HG03432 (cell line): Measurements from ENCODE around the gene B3GALT2.
"Not testable (repeated sequence)": the region's sequence is repeated elsewhere in the genome, so short reads cannot be mapped to it uniquely, and the experiment has no call there.

Experiments
- ATAC-seq: cut with Tn5 transposase; IDR thresholded peaks from one replicate; pipeline ENCODE4 v1.9.1; 2021; ENCODE audit warnings: mild to moderate bottlenecking, moderate library complexity; ENCODE audit not compliant: unreplicated experiment

Gene B3GALT2, protein sequence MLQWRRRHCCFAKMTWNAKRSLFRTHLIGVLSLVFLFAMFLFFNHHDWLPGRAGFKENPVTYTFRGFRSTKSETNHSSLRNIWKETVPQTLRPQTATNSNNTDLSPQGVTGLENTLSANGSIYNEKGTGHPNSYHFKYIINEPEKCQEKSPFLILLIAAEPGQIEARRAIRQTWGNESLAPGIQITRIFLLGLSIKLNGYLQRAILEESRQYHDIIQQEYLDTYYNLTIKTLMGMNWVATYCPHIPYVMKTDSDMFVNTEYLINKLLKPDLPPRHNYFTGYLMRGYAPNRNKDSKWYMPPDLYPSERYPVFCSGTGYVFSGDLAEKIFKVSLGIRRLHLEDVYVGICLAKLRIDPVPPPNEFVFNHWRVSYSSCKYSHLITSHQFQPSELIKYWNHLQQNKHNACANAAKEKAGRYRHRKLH

GRCh38 chr1:193185901-193186731, at the start of gene B3GALT2:
TSS of gene B3GALT2 (minus strand) at chr1:193186613. CDS start at chr1:193181562, 5,051 bp downstream.
- ATAC-seq, result peak; percentile 46

DNA sequence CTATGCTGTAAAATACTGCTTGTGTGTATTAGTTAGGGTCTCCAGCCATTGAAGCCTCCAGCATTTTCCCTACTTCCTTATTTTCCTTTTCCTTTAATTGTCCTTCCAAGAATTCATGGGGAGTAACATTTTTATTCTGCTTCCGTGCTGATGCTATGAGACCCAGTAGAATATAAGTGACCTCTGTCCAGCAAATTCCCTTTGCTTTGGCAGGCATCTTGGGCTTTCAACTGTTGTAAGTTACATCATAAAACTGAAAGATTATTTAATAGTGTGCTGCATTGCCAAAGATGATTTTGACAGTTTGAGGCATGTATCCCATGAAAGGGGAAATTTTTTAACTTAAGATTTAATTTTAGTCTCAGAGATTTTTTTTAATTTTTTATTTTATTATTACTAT, 48.1 kb upstream of the B3GALT2 start:
- ATAC-seq, result no peak

DNA sequence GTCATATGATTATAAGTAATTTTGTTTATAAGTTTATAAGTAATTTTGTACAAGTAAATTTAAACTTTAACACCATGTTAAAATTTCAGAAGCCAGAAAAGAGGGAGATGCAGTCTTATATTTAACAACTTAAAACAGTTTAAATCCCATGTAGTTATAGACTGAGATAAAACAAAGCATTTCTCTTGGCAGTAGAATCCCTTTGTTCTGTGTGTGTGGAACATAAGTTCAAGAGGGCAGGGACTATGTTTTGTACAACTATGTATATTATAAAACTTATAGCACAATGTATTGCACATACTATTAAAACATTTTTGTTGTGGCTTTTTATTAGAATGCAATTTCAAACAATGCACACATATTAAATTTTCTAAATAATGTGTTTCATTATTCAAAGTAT, 44.7 kb upstream of the B3GALT2 start:
- not testable (repeated sequence) for ATAC-seq

DNA sequence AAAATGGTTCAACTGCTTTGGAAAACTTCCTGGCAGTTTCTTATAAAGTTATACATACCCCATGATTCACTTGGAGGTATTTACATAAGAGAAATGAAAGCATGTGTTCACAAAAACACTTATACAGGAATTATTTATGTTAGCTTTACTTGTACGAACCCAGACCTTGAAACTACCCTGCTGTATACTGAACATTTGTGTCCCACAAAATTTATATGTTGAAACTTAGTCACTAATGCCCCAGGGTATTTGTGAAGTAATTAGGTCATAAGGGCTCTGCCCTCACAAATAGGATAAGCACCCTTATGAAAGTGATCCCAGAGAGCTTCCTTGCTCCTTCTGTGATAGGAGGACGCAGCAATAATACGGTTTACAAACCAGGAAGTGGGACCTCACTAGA, 42.7 kb upstream of the B3GALT2 start:
- no peak for ATAC-seq

DNA sequence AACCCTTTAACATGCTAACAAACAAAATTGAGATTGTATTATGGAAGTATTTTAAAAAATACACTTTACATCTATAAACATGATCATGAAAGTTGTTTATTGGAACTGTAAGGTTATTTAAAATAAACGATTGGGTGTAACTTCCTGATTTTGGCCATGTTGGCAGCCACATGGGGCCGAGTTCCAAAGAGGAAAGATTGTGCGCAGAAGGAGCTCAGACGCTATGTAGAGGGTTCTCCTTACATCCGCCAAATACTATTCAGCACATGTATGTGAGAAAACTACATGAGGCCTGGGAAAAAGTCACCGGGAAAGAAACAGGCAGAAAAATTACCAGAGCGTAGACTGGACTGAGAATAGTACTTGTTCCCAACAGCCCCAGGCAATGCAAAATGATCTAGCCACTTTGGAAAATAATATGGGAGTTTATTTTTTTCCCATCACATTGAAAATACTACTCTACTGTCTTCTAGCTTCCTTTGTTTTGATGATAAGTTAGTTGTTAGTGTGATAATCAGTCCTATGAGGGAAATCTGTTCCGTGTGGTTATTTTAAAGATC, 35.7 kb upstream of the B3GALT2 start:
- ATAC-seq, result no peak

DNA sequence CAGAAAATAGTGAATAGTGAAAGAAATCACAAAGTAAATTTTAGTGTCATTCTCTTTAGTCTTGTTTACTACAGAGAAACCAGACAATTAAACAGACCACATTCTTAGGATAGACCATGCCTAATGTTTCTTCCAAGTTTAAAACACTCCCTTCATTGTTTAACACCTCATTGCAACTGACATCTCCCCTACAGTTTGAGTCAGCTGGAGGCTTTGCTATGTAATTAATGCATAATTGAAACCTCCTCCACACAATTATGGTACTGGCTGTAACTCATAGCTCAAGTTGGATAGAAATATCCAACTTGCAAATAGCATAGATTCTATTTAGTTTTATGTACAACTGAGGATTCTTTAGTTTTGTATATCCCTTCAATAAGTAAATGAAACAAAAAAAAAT, 35.2 kb upstream of the B3GALT2 start:
- no peak for ATAC-seq

- no peak for ATAC-seq
Measured at GRCh38 chr1:193219391-193219790, 33.0 kb upstream of the B3GALT2 start.

DNA sequence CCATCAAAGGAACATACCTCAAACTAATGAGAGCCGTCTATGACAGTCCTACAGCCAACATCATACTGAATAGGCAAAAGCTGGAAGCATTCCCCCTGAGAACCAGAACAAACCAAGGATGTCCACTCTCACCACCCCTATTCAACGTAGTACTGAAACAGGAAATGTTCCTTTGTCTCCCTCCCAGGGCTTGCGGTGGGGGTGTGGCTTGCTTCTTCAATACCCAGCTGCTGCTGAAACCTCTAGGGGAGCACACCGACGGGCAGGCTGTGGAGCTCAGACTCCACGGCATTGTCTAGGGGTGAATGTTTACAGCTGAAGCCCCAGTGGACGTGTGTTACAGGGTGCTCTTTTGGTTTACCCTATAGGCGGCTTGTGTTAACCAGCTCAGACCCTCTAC, 30.5 kb upstream of the B3GALT2 start:
- peak; percentile 36 for ATAC-seq

GRCh38 chr1:193213998-193214397, 27.6 kb upstream of the B3GALT2 start:
- no peak for ATAC-seq

GRCh38 chr1:193212637-193213036, 26.2 kb upstream of the B3GALT2 start:
- no peak for ATAC-seq

- peak; percentile 88 for ATAC-seq
Measured at GRCh38 chr1:193211539-193211938, 25.1 kb upstream of the B3GALT2 start.

DNA sequence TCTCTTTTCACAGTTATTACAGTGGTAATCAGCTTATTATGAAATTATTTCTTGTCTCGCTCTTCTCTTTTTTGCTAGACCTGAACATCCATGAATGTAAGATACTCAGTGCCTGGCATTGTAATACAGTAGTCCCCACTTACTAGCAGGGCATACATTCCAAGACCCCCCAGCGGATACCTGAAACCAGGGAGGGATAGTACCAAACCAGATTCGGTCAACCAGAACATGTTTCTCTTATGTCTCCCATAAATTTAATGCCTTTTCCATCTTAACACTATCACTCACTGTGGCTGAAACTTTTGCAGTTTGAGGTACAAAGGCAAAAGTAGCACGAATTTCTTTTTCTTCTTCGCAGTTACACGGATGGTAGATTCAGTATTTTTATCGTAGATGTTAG, 24.6 kb upstream of the B3GALT2 start:
- ATAC-seq, result peak; percentile 5

DNA sequence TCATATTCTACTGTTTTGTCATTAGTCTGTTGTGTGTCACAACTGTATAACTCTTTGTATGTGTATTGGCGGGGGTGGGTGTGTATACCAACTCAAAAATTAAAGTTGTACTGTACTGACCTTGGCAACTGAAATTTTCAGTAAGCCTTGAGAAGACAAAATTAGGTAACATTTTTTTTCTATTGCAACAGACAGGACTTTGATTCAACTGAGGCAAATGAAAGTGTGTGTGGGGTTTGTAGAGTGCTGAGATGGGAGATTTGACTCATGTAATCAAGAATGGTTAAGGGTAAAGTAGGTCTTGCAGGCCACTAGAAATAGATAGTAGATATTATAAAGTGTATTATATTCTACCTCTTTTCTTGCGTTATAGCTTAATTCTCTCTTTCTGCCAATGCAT, 14.6 kb upstream of the B3GALT2 start:
- no peak for ATAC-seq

GRCh38 chr1:193199940-193200339, 13.5 kb upstream of the B3GALT2 start:
- no peak for ATAC-seq

- ATAC-seq, result no peak
Measured at GRCh38 chr1:193192586-193192985, 6.2 kb upstream of the B3GALT2 start.

GRCh38 chr1:193190096-193190744, 3.8 kb upstream of the B3GALT2 start:
- ATAC-seq, result no peak

- ATAC-seq, result no peak
Measured at GRCh38 chr1:193189442-193190095, 3.2 kb upstream of the B3GALT2 start.

- ATAC-seq, result not testable (repeated sequence)
Measured at GRCh38 chr1:193188915-193189314, 2.5 kb upstream of the B3GALT2 start.

- no peak for ATAC-seq
Measured at GRCh38 chr1:193187114-193187513, 701 bp upstream of the B3GALT2 start.

- ATAC-seq, result no peak
Measured at GRCh38 chr1:193185211-193185610, 1.2 kb downstream of the B3GALT2 start.

DNA sequence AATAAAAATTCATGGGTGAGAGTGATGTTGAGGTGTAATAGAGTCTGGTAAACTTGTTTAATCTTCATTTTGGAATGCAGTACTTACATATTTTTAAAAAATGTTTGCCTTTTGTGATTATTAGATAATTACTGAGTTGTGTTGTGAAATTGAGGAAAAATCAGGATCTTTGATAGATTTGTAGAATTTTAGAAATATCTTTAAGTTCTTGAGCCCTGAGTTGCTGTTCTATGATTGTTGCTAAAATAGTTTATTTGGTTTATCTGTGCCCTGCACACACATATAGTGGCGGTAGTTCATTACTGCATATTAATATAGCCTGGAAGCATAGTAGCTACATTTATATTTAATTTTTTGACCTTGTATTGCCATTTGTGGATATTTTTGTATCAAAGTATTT, 1.6 kb downstream of the B3GALT2 start:
- ATAC-seq, result no peak
